ENCODE measurements around the gene CSRNP2. TPM values are rescaled to one million over a fixed set of nuclear protein-coding genes. Genes with fewer than 3 reads are reported as not detected.
"Not testable (repeated sequence)": the region's sequence is repeated elsewhere in the genome, so short reads cannot be mapped to it uniquely, and the experiment has no call there.

The CSRNP2 gene
- 28.6 TPM for polyA plus RNA-seq (2013, experiment 1 of 2; ENCODE audit: insufficient read length)
- polyA plus RNA-seq (2013, experiment 2 of 2; ENCODE audit: insufficient read length) = 21.2 TPM

DNA sequence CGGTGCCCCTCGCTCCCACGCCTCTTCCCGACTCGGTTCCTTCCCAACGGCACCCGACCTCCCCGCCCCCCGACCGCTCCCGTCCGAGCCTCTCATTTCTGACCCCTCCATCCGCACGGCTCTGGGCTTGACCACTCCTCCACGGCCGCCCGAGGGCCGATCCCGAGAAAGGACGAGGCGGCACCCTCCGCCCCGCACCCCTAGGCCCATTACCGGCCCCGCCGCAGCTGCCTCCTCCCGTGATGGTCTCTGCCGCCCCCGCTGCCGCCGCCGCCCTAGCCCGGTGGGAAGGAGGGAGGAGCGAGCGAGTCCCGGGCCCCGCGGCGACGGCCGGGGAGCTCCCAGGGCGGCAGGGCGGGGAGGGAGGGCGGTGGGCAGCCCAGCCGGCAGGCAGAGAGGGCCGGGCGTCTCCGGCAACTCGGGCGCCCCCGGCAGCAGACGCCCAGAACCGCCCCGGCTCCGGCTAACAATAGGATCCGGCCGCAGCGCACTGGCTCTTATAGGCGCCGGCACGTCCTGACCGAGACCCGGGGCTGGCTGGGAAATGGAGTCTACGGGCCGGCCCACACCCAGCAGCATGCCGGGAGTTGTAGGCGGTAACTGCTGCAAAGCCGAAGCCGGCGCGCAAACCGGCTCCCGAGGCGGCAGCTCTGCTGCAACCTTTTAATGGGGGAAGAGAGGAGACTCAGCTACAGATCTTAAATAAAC, at the start of gene CSRNP2:
CSRNP2 (minus strand) TSS at position 471 of the 708 bp plus-strand sequence. CDS start 7,035 bp downstream, outside the sequence.
- peak; percentile 95 for DNase-seq

DNA sequence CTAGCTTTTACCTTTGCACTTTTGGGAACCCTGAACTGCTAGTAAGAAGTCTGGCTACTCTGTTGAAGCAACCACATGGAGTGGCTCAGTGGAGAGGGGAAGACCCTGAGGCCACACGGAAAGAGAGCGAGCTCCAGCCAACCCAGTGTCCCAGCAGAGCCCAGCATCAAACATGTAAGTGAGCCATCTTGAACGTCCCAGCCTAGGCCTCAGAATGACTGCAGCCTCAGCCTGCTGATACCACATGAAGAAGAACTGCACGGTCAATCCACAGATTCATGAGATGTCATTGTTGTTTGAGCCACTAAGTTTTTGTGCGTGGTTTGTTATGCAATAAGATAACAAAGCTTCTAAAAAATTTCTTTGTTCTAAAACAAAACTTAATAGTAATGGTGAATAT, 49.3 kb upstream of the CSRNP2 start:
- DNase-seq = no peak

- DNase-seq = no peak
These were observed 48.5 kb upstream of the CSRNP2 start for GRCh38 chr12:51131745-51132521.

- peak; percentile 16 for DNase-seq
These were observed 45.5 kb upstream of the CSRNP2 start for GRCh38 chr12:51128919-51129318.

DNA sequence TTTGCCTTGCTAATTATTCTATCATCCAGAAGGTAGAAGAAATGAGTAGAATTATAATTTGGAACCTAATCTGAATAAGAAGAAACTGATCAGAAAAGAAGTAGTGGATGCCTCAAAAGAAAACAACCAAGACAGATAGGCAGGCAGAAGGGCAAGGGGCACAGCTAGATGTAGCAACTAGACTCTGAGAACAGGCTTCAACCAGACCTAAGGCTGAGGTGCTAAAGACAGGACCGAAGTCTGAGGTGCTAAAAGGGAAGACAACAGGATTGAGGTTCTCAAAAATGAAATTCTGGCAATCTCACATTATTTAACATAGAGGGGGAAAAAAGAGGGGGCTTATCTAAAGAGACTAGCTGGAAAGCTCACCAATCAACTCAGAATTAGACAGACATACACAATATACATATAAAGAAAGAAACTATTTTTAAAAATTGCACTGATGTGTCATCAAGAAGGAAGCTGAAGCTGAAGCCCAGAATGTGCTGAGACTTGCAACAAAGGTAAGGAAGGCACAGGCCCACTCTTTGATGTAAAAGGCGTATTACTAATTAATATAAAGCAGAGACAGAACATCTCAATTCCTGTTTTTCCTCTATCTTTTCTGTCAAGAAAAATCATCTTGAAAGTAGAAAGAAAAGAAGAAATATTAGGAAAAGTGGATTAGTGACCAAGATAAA, 43.8 kb upstream of the CSRNP2 start:
- DNase-seq = peak; percentile 16

GRCh38 chr12:51126297-51126696, 42.9 kb upstream of the CSRNP2 start:
- DNase-seq = no peak

DNA sequence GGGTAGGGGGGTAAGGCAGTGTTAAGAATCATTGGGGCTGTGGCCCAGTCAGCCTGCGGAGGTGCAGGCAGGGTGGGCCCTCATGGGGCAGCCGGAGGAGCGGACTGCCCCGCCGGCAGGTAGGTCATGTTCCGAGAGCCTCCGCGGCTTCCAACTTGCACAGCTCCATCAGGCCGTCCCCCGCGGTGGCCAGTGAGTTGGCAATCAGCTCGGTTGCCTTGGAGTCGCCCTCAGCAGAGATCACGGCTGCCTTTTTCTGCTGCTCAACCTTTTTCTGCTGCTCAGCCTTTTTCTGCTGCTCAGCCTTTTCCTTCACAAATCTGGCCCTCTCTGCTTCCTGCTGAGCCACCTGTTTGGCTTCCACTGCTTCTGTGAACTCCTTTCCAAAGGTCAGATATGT, 41.1 kb upstream of the CSRNP2 start:
- no peak for DNase-seq

- no peak for DNase-seq
These were observed 39.4 kb upstream of the CSRNP2 start for GRCh38 chr12:51122844-51123243.

DNA sequence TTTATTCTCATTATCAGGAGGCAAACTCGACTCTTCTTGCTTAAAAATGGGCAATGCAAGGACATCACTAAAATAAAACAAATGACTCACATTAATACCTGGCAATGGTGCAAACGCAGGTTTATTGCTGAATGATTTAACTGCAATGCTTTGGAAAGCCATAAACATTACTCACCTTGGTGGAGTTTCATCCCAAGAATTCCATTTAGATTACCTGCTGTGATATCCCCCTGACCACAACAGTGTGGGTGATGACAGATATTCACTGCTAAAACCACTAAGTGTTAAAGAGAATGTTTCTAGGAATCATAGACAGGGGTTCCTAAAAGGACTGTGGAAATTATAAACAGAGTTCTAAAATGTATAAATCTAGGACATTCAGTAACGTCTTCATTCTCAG, 35.3 kb upstream of the CSRNP2 start:
- DNase-seq = peak; percentile 53

DNA sequence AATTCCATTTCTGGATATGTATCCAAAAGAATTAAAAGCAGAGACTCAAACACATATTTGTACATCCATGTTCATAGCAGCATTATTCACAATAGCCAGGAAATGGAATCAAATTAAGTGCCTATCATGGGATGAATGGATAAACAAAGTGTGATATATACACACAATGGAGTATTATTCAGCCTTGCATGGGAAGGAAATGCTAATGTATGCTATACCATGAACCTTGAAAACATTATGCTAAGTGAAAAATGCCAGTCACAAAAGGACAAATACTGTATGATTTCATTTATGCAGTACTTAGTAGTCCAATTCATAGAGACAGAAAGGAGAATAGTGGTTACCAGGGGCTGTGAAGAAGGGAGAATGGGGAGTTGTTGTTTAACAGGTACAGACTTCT, 32.1 kb upstream of the CSRNP2 start:
- DNase-seq = no peak

DNA sequence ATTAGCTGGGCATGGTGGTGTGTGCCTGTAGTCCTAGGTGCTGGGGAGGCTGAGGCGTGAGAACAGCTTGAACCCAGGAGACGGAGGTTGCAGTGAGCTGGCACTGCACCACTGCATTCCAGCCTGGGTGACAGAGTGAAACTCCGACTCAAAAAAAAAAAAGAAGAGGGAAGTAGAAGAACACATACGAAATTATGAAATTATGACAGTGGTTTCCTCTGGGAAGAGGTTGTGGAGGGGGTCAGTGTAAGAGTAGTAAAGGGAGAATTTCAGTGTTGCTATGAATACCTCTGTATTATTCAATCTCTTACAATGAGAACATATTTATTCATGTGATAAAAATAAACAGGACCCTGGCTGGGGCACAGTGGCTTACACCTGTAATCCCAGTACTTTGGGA, 24.7 kb upstream of the CSRNP2 start:
- DNase-seq = no peak

DNA sequence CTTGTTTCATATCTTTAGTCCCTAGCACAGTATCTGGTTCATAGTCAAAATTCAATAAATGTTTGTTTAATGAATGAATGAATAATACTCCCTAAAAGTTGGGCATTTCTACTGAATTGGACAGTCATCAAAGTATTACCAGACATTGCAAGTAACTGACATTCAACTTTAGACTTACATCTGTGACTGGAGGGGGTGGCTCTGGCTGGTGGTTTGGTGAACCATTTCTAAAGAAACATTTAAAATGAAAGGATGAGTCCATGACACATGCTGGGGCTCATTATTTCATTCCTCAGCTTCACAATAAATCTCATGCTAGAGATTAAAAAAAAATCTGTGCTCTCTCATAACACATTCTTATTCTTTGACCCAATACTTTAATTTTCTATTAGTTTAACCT, 20.6 kb upstream of the CSRNP2 start:
- no peak for DNase-seq

- no peak for DNase-seq
These were observed 15.2 kb upstream of the CSRNP2 start for GRCh38 chr12:51098611-51099010.

GRCh38 chr12:51090705-51091229, 7.4 kb upstream of the CSRNP2 start:
- DNase-seq = no peak

GRCh38 chr12:51087818-51088217, 4.4 kb upstream of the CSRNP2 start:
- DNase-seq = no peak

GRCh38 chr12:51086933-51087332, 3.5 kb upstream of the CSRNP2 start:
- DNase-seq = no peak

DNA sequence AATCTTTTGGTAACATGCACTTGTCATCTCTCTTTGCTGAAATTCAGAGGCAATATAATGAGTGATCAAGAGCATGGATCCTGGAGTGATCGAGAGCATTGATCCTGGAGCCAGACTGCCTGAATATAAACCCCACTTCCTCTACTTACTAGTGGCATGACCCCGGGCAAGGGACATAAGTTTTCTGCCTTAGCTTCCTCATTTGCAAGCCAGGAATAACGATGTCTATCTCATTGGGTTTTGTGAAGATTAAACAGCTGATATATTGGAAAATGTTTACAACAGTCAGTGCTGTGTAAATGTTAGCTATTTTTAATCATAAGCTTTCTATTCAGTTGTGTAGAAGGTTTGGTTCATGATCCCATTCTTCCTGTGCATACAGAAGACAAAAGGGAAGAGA, 2.4 kb upstream of the CSRNP2 start:
- no peak for DNase-seq

- peak; percentile 52 for DNase-seq
These were observed 753 bp downstream of the CSRNP2 start for GRCh38 chr12:51082561-51083125.

DNA sequence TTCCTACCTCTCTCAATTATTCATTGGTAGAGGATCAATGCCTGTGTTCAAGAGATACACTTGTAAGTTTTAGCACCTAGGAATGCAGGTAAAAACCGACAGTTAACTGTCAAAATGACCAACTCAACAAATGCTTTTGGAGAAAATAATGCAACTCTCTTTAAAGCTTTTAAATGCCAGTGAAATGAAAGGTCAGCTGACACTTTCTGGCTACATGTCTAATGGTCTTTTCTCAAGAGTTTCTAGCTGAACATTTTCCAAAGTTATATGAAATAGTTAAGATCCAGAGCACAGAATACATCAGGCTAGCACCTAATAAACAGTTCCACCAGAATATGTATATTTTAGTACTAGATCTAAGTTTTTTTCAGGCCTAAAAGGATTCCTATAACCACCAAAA, 2.0 kb downstream of the CSRNP2 start:
- no peak for DNase-seq

DNA sequence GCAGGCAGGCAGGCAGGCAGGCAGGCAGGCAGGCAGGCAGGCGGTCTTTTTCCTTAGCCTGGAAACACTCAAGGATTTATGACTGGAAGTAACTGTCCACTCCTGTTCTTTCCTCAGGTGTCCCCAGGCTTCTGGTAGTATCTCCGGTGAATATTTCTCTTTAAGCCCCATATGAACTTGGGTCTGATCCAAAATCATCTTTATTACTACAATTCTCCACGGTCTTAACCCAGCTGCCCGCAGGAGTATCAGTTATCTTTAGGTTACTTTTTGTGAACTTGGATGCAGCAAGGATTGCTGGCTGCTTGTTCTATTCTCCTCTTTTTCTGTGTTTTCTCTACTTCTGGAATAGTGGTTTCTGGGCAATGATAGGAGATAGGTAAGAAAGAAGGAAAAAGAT, 3.3 kb downstream of the CSRNP2 start:
- no peak for DNase-seq

DNA sequence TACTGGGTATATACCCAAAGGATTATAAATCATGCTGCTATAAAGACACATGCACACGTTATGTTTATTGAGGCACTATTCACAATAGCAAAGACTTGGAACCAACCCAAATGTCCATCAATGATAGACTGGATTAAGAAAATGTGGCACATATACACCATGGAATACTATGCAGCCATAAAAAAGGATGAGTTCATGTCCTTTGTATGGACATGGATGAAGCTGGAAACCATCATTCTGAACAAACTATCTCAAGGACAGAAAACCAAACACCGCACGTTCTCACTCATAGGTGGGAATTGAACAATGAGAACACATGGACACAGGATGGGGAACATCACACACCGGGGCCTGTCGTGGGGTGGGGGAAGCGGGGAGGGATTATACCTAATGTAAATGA, 4.5 kb downstream of the CSRNP2 start:
- DNase-seq = not testable (repeated sequence)

- DNase-seq = not testable (repeated sequence)
These were observed 5.0 kb downstream of the CSRNP2 start for GRCh38 chr12:51078346-51078745.

GRCh38 chr12:51077930-51078329, 5.5 kb downstream of the CSRNP2 start:
- peak; percentile 30 for DNase-seq
